Measurements from ENCODE around the gene EPHA6.

- no peak for TF ChIP-seq CTCF (conservative IDR thresholded peaks at IDR 0.05)
- no peak for TF ChIP-seq EZH2 (IDR thresholded peaks at IDR 0.05; ENCODE audit: low read depth)
These were observed 229.0 kb downstream of the EPHA6 start for GRCh38 chr3:97043411-97043810.
